Stimulated activated CD8-positive, alpha-beta memory T cell treated with anti-CD3 and anti-CD28 coated beads, Interleukin-4, amount 100 ng/mL, for 48 hours (primary cell): ENCODE results near the gene LRRC2.

Experiments used
- DNase-seq: peaks from one replicate; pipeline ENCODE4 v3.0.0-alpha.2; 2020

The LRRC2 gene

GRCh38 chr3:46471371-46471914 lies 94.7 kb downstream of the LRRC2 start:
- DNase-seq = no peak

DNA sequence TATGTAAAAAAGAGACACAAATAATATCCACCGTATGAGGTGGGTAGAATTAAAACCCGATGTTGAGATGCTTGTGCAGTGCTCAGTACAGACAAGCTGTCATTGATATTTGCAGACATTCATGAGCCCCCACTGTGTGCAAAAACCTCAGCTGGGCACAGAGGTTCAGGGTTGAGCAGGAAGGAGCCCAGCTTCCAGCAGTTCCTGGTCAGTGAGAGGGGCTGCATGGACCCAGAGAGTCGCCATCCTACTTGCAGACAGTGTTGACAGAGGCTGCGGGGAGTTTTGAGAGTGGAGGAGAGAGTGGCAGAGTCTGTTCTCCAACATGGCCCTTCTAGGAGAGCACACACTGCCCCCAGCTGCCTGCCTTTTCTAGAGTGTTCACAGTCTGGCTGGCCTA lies 95.3 kb downstream of the LRRC2 start:
- DNase-seq = no peak

DNA sequence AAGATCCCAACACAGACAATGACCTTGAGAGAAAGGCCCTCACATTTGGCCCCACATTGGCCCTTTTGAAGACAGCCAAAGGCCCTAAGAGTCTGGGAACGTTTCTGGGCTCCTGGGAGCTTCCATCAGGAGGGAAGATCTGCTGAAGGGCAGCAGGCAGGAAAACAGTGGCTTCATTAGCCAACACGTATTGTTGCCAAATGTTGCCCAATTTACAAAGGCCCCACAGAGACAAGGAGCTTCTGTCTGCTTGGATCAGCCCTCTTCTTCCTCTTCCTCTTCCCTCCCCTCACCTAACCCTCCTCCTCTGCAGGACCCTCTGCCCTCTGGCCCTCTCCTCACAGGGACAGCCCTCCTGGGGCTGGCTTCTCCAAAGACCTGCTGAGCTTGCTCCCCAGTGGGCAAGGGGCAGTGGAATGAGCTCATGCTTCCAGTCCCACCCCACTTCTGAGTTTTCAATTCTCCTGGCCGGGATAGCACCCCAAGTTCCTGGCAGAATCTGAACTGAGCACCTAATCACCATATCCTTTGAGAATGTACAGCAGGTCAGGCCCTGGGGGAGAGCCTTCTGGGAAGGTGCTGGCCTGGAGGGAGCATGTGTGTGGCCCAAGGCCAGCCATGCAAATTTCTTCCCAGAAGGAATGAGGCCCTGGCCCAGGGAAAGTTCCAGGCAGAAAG lies 96.3 kb downstream of the LRRC2 start:
- no peak for DNase-seq

DNA sequence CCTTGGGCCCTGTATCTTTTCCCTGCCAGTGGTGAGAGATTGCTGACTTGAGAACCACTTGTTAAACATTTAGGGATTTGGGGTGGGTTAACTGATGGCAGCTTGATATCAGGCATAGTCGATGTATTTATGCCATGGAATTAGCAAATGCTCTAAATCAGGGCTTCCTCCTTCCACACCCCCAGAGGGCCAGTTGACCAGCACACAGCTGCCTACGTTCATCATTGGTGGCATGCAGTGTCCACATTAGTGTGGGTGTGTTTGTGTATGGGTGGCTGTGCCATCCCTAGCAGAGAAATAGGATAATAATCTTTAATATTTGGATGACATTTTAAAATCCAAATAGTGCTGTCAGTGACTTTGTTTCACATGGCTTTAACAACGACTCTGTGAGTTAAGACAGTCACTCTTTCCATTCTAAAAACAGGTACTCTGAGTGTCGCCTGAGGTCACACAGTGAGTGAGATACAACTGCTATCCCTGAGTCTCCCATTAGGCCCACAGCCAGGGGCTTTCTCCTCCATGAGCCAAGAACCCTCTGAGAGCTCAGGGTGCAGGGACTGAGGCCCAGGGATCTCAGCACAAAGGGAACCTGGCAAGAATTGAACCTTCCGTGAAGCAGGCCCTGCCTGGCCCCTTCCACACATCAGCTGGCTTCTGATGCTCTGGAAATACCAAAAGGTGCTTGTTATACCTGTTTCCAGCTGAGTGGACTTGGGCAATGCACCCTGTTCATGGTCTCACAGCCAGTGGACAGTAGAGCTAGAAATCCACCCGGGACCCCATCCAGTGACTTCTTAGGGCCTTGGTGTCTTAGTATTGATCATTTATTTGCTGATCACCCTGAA lies 97.1 kb downstream of the LRRC2 start:
- DNase-seq = peak; percentile 6

DNA sequence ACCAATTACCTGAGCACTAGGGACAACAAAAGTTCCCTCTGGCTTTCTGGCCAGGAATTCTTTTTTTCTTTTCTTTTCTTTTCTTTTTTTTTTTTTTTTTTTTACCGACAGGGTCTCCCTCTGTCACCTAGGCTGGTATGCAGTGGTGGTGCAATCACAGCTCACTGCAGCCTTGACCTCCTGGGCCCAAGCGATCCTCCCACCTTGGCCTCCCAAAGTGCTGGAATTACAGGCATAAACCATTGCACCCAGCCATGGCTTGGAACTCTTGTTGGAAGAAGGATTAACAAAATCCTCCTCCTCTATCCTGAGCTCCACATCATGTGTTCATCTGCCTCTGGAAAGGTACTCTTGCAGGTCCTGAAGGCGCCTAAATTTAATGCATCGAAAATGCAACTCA lies 98.5 kb downstream of the LRRC2 start:
- no peak for DNase-seq

GRCh38 chr3:46466871-46467403 lies 99.2 kb downstream of the LRRC2 start:
- no peak for DNase-seq

DNA sequence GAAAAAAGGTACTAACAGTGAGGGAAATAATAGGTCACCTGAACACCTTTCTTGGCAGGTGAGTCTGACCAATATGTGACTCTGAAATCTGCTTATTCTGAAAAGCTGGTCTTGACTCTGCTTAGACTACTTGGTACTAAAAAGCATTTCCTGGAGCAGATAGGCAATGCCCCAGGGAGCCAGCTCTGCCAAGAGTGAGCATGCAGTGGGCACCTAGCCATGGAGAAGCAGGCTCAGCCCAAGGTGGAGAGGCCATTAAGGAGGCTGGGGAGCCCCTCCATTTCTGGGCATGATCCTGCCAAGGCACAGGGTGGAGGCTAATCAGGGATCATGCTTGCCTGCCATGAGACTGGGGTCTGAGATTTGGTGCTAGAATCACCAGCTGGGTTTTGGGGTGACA lies 99.8 kb downstream of the LRRC2 start:
- no peak for DNase-seq
